Fibroblast of lung (primary cell): ENCODE results near the gene ABCF2.

Experiments
- CTCF ChIP-seq, 2 donors: IDR thresholded peaks in 1 of 2; conservative IDR thresholded peaks in 1 of 2; 1 replicate in 1 of 2; 2 replicates in 1 of 2; pipeline ENCODE4 v1.5.1; 2011 to 2012; ENCODE audit warnings: low read length in 2 of 2, control low read depth in 1 of 2, inconsistent platforms in 1 of 2, low read depth in 1 of 2, mild to moderate bottlenecking in 1 of 2
- EZH2 ChIP-seq: IDR thresholded peaks from 2 replicates; pipeline ENCODE4 v1.5.1; 2012; ENCODE audit warnings: low read length, control low read depth, mild to moderate bottlenecking; ENCODE audit errors: missing control alignments

GRCh38 chr7:151237244-151238189 lies 10.5 kb upstream of the ABCF2 start:
- TF ChIP-seq CTCF (conservative IDR thresholded peaks at IDR 0.05 in 1 of 2, IDR thresholded peaks at IDR 0.05 in 1 of 2; ENCODE audit: low read depth in 1 of 2, low read length in 2 of 2) (no peak), EZH2 (no peak)
